ENCODE data around the gene DDX42.
"Not testable (repeated sequence)": the region's sequence is repeated elsewhere in the genome, so short reads cannot be mapped to it uniquely, and the experiment has no call there.

The DDX42 gene

DNA sequence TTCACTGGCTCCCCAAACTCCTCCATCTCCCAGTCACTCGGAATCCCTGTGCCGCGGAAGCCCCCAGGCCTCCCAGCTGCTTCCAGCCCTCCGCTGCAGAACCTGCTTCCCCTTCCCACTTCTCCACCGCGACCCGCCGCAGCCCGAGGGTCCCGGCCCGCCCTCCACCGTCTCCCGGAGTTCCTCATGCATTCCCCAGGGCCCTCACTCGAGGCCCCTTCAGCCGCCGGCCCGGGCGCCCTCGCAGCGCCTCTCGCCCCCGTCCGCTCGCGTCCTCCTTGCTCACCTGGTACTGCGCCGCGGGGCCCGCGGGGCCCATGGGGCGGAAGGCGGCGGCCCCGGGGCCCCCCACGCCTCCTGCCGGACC is 68.2 kb downstream of the DDX42 start:
- DNase-seq: no peak

DNA sequence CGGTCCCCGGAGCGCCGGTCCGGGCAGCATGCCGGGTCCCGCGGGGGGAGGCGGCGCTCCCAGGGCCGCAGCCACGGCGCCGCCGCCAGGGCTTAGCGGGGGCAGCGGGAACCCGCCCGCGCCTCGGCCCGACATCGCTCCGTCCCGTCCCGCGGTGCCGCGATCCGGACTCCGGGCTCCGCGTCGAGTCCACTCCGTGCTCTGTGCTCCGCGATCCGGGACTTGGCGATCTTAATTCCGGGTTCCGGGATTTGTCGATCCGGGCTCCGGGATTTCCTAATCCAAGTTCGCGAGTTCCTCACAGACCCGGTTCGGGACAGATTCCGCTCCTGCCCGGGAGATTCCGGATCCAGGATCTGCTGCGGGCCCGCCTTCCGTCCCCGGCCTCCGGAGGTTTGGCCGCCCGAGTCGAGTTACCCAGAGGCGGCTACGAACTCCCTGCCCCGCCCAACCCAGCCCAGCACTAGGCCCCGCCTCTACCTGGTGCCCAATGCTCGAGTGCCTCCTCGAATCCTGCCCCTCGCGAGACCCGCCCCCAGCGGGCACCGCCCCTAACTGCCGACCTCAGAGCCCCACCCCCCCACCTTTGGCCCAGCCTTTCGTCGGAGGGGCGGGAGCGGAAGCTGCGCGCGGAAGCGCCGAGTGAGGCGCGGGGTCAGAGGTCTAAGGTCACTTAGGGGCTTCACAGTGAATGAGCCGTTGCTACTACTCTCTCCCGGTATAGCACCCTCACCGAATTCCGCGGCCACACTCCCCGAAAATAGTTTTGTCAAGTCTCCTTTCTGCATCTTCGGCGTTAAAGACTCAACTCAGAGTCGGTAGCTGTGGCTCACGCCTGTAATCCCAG is 68.8 kb downstream of the DDX42 start, which contains the start of gene SMARCD2:
TSS of gene SMARCD2 (minus strand) at position 146 of the 847 bp plus-strand sequence. CDS start at position 135, 11 bp downstream.
- DNase-seq: peak; percentile 100

DNA sequence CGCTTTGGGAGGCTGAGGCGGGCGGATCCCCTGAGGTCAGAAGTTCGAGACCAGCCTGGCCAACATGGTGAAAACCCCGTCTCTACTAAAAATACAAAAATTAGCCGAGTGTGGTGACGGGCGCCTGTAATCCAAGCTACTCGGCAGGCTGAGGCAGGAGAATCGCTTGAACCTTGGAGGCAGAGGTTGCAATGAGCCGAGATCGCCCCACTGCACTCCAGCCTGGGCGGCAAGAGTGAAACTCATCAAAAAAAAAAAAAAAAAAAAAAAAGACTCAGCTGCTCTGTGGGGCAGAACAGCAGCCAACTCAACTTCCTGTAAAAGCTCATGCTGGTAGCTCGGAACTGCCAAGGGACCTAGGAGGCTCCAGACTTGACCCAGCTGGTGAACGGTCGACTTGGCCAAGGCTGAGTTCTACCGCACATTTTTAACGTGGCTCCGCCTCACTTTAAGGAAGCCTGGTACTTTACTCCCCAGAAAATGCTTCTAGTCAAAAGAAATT is 69.5 kb downstream of the DDX42 start:
- DNase-seq: peak; percentile 69

DNA sequence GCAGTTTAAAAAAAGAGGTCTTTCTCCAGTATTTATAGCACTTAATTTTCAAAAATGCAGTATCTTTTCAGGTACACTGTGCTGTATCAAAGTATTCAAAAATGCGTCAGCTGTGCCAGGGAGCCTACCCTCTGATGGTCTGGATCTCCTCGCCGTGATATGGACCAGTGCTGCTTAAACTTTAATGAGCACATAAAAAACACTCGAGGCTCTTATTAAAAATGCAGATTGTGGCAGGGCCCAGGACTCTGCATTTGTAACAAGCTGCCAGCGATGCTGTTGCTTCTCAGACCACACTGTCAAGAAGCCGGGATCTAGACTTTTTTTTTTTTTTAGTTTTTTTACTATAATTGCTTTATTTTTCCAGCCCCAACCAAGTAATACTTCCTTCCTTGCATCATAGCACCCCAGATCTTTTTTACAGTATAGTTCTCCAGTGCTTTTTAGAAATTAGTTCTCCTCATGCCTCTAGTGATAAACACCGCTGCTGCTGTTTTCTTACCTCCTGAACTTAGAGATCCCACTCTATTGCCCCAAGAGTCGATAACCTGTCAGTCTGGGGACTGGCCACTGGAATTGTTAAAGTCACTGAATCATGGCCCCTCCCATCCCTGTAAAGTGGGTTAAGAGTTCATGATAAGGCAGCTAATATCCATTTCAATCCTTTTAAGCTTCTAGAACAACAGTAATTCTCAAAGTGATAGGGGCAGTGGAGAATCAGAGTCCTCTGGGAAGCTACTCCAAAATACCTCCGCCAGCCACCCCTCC is 70.1 kb downstream of the DDX42 start:
- no peak for DNase-seq

DNA sequence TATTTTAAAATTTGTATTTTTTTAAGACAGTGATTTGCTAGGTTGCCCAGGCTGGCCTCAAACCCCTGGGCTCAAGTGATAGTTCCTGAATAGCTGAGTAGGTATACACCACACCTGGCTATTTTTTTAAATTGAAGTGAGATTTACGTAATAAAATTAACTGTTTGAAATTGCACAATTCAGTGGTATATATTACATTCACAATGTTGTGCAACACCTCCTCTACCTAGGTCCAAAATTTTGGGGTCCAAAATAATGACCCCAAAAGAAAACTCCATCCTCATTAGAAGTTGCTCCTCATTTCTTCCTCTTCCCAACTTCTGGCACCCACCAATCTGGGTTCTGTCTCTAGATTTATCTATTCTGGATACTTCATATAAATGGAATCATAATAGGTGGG is 71.5 kb downstream of the DDX42 start:
- DNase-seq: no peak

DNA sequence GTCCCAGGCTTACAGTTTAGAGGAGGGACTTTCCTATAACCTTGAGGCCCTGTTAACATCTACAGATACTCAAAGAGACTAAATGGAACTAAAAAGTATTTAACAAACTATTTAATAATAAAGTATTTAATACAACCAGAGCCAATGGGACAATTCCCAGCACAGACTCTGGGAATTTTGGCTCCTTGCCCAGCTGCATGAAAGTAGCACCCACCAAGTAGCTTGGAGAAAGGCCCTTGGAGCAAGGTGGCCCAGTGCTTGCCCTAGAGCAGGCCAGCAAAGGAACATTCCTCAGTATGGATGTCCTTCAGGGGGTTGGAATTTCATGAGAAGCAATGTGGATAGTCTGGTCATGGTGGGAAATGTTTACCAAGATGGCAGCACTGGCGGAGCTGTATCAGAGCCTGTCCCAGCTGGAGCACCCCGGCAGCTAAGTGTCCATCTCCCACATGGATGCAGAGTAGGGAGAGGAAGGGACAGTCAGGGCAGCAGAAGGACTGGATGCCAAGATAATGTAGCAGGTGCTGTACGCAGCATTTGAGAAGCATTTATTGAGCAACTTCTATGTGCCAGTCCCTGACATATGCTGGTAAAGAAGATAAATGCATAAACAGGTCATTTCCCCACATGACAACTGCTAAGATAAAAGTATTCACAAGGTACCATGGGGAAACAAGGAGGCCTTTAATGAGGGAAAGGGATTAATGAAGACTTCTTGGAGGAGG is 73.7 kb downstream of the DDX42 start:
- no peak for DNase-seq

DNA sequence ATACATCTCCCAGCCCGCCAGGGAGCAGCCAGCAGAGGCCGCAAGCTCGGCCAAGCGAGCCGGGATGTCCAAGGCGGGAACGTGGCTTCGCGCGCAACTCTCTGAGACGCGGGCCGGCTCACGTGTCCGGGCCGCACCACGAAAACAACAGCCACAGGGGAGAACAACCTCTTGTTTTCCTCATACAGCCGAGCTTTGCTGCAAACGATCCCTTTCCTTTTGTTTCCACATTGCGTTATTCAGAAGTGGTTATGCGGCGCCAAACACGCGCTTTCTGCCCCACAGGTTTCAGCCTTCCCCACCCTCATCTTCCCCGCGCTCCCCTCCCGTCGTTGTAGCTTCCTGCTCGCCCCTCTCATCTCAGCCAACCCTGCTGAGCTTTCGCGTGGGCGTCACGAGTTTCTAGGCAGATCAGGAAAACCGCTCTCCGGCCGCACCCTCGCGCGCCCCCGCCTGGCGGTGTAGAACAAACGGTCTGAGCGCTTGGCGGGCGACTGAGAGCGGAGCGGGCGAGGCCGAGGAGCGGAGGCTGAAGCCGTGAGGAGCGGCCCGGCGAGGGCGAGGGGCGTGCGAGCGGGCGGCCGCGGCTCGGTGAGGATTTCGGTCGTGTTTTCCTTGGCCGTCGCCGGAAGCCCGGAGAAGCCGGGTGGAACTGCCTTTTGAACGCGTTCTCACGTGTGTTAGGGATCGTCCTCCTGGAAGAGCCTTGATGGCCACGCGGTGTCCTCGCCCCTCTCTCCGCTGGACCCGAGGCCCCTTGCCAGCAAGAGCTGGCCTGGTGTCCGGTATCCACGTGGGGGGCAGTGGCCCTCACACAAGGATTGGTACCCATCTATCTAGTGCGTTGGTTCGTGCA is 75.1 kb downstream of the DDX42 start:
- peak; percentile 96 for DNase-seq

DNA sequence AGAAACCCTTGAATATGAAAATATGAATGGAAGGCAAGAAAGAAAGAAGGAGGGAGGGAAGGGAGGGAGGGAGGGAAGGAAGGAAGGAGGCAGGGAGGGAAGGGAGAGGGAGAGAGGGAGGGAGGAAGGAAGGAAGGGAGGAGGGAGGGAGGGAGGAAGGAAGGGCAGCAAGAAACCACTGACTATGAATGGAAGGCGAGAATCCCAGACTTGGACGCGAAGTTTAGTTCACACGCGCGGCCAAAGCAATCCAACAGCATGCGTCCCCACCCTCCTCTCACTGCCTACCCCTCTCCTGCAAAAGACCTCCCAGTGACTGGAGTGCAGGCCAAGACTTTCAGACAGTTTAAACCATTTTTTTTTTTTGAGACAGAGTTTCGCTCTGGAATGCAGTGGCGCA is 76.4 kb downstream of the DDX42 start:
- DNase-seq: no peak

DNA sequence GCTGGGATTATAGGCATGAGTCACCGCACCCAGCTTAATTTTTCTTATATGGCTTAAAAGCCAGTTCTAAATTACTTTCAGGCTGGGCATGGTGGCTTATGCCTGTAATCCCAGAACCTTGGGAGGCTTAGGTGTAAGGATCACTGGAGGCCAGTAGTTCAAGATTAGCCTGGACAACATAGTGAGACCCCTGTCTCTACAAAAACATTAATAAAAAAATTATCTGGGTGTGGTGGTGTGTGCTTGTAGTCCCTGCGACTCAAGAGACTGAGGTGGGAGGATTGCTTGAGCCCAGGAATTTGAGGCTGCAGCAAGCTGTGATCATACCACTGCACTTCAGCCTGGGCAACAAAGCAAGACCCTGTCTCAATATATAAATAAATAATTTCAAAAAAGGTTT is 79.3 kb downstream of the DDX42 start:
- DNase-seq: no peak

DNA sequence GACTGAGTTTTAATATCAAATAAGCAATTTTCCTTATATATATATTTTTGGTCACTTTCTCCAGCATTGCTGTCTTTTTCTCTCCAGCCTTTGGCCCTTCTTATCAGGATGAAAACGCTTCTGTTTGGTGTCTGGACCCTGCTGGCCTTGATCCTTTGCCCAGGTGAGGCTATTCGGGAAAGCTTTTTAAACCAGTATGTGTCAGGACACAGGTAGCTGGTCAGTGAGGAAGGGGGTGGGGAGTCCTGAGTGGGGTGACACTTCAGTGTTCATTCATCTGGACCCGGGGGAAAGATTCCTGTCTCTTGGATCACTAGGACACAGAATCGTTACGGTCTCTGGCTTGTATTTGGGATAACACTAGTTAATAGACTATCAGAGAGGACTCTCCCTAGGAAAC is 80.7 kb downstream of the DDX42 start:
- no peak for DNase-seq

DNA sequence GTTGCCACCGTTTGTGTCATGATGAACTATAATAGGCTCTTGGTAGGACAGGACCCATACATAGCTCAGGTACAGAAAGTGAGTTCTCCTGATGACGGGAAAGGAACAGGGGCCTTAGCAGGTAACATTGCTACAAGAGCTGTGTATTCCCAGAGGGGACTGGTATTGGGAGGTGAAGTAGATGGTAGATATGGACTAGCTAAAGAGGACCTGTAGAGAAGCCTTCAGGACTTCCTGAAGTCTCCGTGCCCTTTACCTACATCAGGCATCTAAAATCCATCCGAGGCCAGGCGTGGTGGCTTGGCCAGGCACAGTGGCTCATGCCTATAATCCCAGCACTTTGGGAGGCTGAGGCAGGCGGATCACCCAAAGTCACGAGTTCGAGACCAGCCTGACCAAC is 81.2 kb downstream of the DDX42 start:
- DNase-seq: no peak

DNA sequence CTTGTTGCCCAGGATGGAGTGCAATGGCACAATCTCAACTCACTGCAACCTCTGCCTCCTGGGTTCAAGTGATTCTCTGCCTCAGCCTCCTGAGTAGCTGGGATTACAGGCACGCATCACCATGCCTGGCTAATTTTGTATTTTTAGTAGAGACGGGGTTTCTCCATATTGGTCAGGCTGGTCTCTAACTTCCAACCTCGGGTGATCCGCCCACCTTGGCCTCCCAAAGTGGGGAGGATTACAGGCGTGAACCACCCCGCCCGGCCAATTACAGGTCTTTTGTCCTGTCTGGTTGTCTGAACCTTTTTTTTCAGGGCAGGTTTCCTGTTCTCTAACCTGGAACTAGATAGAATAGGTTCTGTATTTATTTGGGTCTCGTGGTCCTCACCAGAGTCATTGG is 82.5 kb downstream of the DDX42 start:
- not testable (repeated sequence) for DNase-seq

DNA sequence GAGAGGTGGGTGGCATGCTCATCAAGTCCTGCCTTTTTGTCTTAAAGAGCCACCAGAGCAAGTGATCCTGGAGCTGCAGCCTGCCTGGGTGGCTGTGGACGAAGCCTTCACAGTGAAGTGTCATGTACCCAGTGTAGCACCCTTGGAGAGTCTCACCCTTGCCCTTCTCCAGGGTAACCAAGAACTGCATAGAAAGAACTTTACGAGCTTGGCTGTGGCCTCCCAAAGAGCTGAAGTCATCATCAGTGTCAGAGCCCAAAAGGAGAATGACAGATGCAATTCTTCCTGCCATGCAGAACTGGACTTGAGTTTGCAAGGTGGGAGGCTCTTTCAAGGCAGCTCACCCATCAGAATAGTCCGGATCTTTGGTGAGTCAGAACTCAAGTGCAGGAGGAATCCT is 85.3 kb downstream of the DDX42 start:
- DNase-seq: no peak

DNA sequence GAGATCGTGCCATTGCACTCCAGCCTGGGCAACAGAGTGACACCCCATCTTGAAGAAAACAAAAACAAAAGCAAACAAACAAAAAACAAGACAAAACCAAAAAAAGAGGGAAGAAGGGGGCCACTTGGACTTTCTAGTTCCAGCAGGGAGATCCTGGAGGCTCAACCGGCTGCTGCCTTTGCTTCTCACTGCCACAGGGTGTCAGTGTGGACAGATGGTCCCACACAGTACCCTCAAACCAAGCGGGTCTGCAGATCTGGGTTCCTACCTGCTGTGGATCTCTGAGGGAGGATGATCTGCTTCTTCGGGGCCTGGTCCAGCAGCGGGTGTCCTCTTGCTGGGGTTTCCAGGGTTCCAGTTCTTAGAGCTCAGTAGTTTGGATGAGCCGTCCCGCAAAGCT is 92.7 kb downstream of the DDX42 start:
- DNase-seq: not testable (repeated sequence)

All from activated CD4-positive, alpha-beta T cell treated with anti-CD3 and anti-CD28 coated beads, Interleukin-10, Interleukin-2, amounts not matched to agents 100 ng/mL and 50 ng/mL, durations not matched to agents 16 hours and 8 hours (primary cell).